PC-3 (cell line): ENCODE data around the gene DMD. TPM values are rescaled to one million over a fixed set of nuclear protein-coding genes. Genes with fewer than 3 reads are reported as not detected.

Experiments
- ATAC-seq: fragments of 200-7000 bp; cut with Tn5 transposase; 2 replicates; pipeline ENCODE4 v1.9.1; 2020; ENCODE audit warnings: mild to moderate bottlenecking, moderate library complexity
- BruUV-seq: library from RNA; stranded (reverse); fragments of 400-500 nt; replicated peaks from 2 replicates; lab custom pipeline; 2021; lab: Mats Ljungman, UMichigan
- CTCF ChIA-PET: fragments of 300-600 bp; sonication (Branson Sonifier 250); formaldehyde crosslinking; loops from one replicate; lab custom pipeline; 2022; ENCODE audit warnings: antibody characterized with exemption; lab: Charles Lee
- POLR2A ChIA-PET: fragments of 300-600 bp; sonication (Branson Sonifier 250); formaldehyde crosslinking; loops from one replicate; lab custom pipeline; 2022; ENCODE audit warnings: antibody characterized with exemption; ENCODE audit not compliant: unreplicated experiment; lab: Charles Lee
- DNase-seq: peaks from one replicate; pipeline ENCODE4 v3.0.0-alpha.2; 2015
- H2AFZ ChIP-seq: fragments of 300-600 bp; sonication (generic); 2 replicates; pipeline ENCODE4 v1.6.0; 2016; ENCODE audit warnings: antibody characterized with exemption, low read length
- H3F3A ChIP-seq: fragments of 300-600 bp; sonication (generic); one replicate; pipeline ENCODE4 v1.6.0; 2017; ENCODE audit warnings: antibody characterized with exemption, low read length, control low read depth, mild to moderate bottlenecking; ENCODE audit not compliant: unreplicated experiment
- H3K27ac ChIP-seq: fragments of 300-600 bp; sonication (generic); 2 replicates; pipeline ENCODE4 v1.5.1; 2016; ENCODE audit warnings: mild to moderate bottlenecking, low read length
- H3K27me3 ChIP-seq: fragments of 300-600 bp; sonication (generic); 2 replicates; pipeline ENCODE4 v1.6.1; 2016; ENCODE audit warnings: low read length, mixed read lengths
- H3K36me3 ChIP-seq: fragments of 300-600 bp; sonication (generic); 2 replicates; pipeline ENCODE4 v1.6.1; 2016; ENCODE audit warnings: low read depth, mixed run types, low read length, mixed read lengths
- H3K4me1 ChIP-seq: fragments of 300-600 bp; sonication (generic); 2 replicates; pipeline ENCODE4 v1.5.1; 2016; ENCODE audit warnings: low read length; ENCODE audit not compliant: insufficient read depth
- H3K4me2 ChIP-seq: fragments of 300-600 bp; sonication (generic); 2 replicates; pipeline ENCODE4 v1.6.0; 2016; ENCODE audit warnings: low read length
- H3K4me3 ChIP-seq: fragments of 300-600 bp; sonication (generic); 2 replicates; pipeline ENCODE4 v1.5.1; 2016; ENCODE audit warnings: mild to moderate bottlenecking, low read length, mixed read lengths
- H3K79me2 ChIP-seq: fragments of 300-600 bp; sonication (generic); 2 replicates; pipeline ENCODE4 v1.6.1; 2017; ENCODE audit warnings: low read length, mixed read lengths
- H3K9ac ChIP-seq: fragments of 300-600 bp; sonication (generic); 2 replicates; pipeline ENCODE4 v1.6.0; 2016; ENCODE audit warnings: mild to moderate bottlenecking, low read length
- H3K9me2 ChIP-seq: fragments of 300-600 bp; sonication (generic); replicated peaks from 2 replicates; pipeline ENCODE4 v1.6.1; 2016; ENCODE audit warnings: mixed run types, low read length, mixed read lengths
- H3K9me3 ChIP-seq: fragments of 300-600 bp; sonication (generic); 2 replicates; pipeline ENCODE4 v1.6.1; 2016; ENCODE audit warnings: low read length, mixed read lengths
- H4K20me1 ChIP-seq: fragments of 300-600 bp; sonication (generic); 2 replicates; pipeline ENCODE4 v1.6.1; 2016; ENCODE audit warnings: low read length, mixed read lengths
- CTCF ChIP-seq: fragments of 300-600 bp; sonication (generic); conservative IDR thresholded peaks from 2 replicates; pipeline ENCODE4 v1.5.1; 2017; ENCODE audit warnings: antibody characterized with exemption, low read depth, mild to moderate bottlenecking, low read length
- EZH2 ChIP-seq: fragments of 300-600 bp; sonication (generic); IDR thresholded peaks from one replicate; pipeline ENCODE4 v1.6.1; 2017; ENCODE audit warnings: antibody characterized with exemption, mild to moderate bottlenecking, low read length; ENCODE audit not compliant: unreplicated experiment
- EZH2phosphoT487 ChIP-seq: fragments of 300-600 bp; sonication (generic); IDR thresholded peaks from 2 replicates; pipeline ENCODE4 v1.6.1; 2018; ENCODE audit warnings: mild to moderate bottlenecking, antibody characterized with exemption, low read length, borderline replicate concordance
- intact Hi-C: fragments of 100-400 bp; cut with micrococcal nuclease; formaldehyde crosslinking; loops from 2 replicates; pipeline ENCODE4 v1.9.0; 2023
- total RNA-seq: library from RNA; depleted of rRNA; stranded (reverse); fragments of >200 nt; gene quantifications from 2 replicates; pipeline ENCODE4 v1.2.3, GENCODE V29; 2014

Gene DMD
- total RNA-seq, 1 experiment from 2014 or later: not detected

- H2AFZ ChIP-seq: no peak overlapping the region
- TF ChIP-seq EZH2: no peak
- no peak for TF ChIP-seq CTCF
- TF ChIP-seq EZH2phosphoT487: no peak
- no peak for DNase-seq
- no peaks in the 10 kb centered on the region for H3K4me1 ChIP-seq
- no peaks in the 10 kb centered on the region for H3K9me3 ChIP-seq
- no peaks in the 10 kb centered on the region for H4K20me1 ChIP-seq
- ATAC-seq: no peak
- H3K4me3 ChIP-seq: no peak overlapping the region
- H3K27ac ChIP-seq: no peak overlapping the region
- no peaks in the 10 kb centered on the region for H3K36me3 ChIP-seq
- no peaks in the 10 kb centered on the region for H3F3A ChIP-seq
- no peaks in the 10 kb centered on the region for H3K79me2 ChIP-seq
- ChIA-PET CTCF (no interaction called here), POLR2A (no interaction called here)
- H3K9ac ChIP-seq: no peak overlapping the region
- no peaks in the 10 kb centered on the region for H3K27me3 ChIP-seq
- H3K9me2 ChIP-seq: no peaks in the 10 kb centered on the region
- H3K4me2 ChIP-seq: no peak overlapping the region
- no TSS peak for BruUV-seq
- intact Hi-C loops: no loop called here
Observed at GRCh38 chrX:33175201-33175600, 36.1 kb downstream of the DMD start.

GRCh38 chrX:33171041-33171440, 40.3 kb downstream of the DMD start:
- POLR2A ChIA-PET: no interaction called here
- CTCF ChIA-PET: no interaction called here
- no peak for TF ChIP-seq CTCF
- TF ChIP-seq EZH2phosphoT487: no peak
- TF ChIP-seq EZH2: no peak

GRCh38 chrX:33161829-33162228, 49.5 kb downstream of the DMD start:
- CTCF ChIA-PET: no interaction called here
- Histone ChIP-seq H3K9me3 (no peaks in the 10 kb centered on the region), H3K9ac (no peak overlapping the region), H3F3A (no peaks in the 10 kb centered on the region), H3K4me3 (no peak overlapping the region), H3K27me3 (no peaks in the 10 kb centered on the region), H3K4me1 (no peaks in the 10 kb centered on the region), H2AFZ (no peak overlapping the region), H3K4me2 (no peak overlapping the region), H4K20me1 (no peaks in the 10 kb centered on the region), H3K9me2 (no peaks in the 10 kb centered on the region), H3K27ac (no peak overlapping the region), H3K36me3 (no peaks in the 10 kb centered on the region), H3K79me2 (no peaks in the 10 kb centered on the region)
- no peak for ATAC-seq
- no TSS peak for BruUV-seq
- intact Hi-C loops: no loop called here
- POLR2A ChIA-PET: no interaction called here
- DNase-seq: no peak
- TF ChIP-seq CTCF: no peak
- TF ChIP-seq EZH2phosphoT487: no peak

More at GRCh38 chrX:33171041-33171440, 40.3 kb downstream of the DMD start:
- BruUV-seq: no TSS peak
- no peaks in the 10 kb centered on the region for H3K36me3 ChIP-seq
- no peaks in the 10 kb centered on the region for H3K79me2 ChIP-seq
- H3K27me3 ChIP-seq: no peaks in the 10 kb centered on the region
- H3K4me2 ChIP-seq: no peak overlapping the region
- H3K27ac ChIP-seq: no peak overlapping the region
- H3F3A ChIP-seq: no peaks in the 10 kb centered on the region
- ATAC-seq (no peak), DNase-seq (no peak)
- no peaks in the 10 kb centered on the region for H3K9me3 ChIP-seq
- no peak overlapping the region for H2AFZ ChIP-seq
- no peak overlapping the region for H3K9ac ChIP-seq
- no peaks in the 10 kb centered on the region for H3K4me1 ChIP-seq
- H4K20me1 ChIP-seq: no peaks in the 10 kb centered on the region
- intact Hi-C loops: no loop called here
- H3K9me2 ChIP-seq: no peaks in the 10 kb centered on the region
- no peak overlapping the region for H3K4me3 ChIP-seq
